HepG2 (cell line): ENCODE measurements around the gene CYP11A1. TPM values are rescaled to one million over a fixed set of nuclear protein-coding genes. Genes with fewer than 3 reads are reported as not detected.

ENCODE experiments used
- ATAC-seq: fragments of 200-7000 bp; cut with Tn5 transposase; 3 replicates; pipeline ENCODE4 v1.9.1; 2020; ENCODE audit warnings: mild to moderate bottlenecking, moderate library complexity
- BruUV-seq: library from RNA; stranded (reverse); fragments of 400-500 nt; replicated peaks from 2 replicates; lab custom pipeline; 2021; lab: Mats Ljungman, UMichigan
- CTCF ChIA-PET: fragments of 300-600 bp; formaldehyde crosslinking; extraction: SDS; loops from one replicate; lab custom pipeline; 2021; ENCODE audit warnings: low total read pairs, inconsistent platforms, low intra/inter-chr PET ratio; lab: Yijun Ruan, JAX
- POLR2A ChIA-PET: fragments of 350-600 bp; sonication (Branson Sonifier 250); formaldehyde crosslinking; loops from one replicate; lab custom pipeline; 2020; ENCODE audit warnings: antibody characterized with exemption, inconsistent platforms; lab: Yijun Ruan, JAX
- DNase-seq: peaks from one replicate; pipeline ENCODE4 v3.0.0-alpha.2; 2015; ENCODE audit warnings: low spot score
- FAIRE-seq: peaks from 3 replicates; lab custom pipeline; 2011; peaks lifted over from hg19 to GRCh38; lab: Jason Lieb, UNC
- H2AFZ ChIP-seq: one replicate; pipeline ENCODE4 v1.6.1; 2011; ENCODE audit warnings: low read length, inconsistent platforms
- H3K27ac ChIP-seq: fragments of 300-600 bp; 3 replicates; pipeline ENCODE4 v1.8.0; 2011; ENCODE audit warnings: mixed run types, mild to moderate bottlenecking, mixed read lengths, low read length, inconsistent platforms; ENCODE audit not compliant: insufficient read depth; ENCODE audit errors: extremely low read length
- H3K27me3 ChIP-seq, 2 experiments: fragments of 200-600 bp in 1 of 2; 2 replicates in 1 of 2; 3 replicates in 1 of 2; pipeline versions ENCODE4 v1.6.0 to v1.8.0; 2011; ENCODE audit warnings: low read length in 2 of 2, mild to moderate bottlenecking in 2 of 2, moderate library complexity in 2 of 2, inconsistent platforms in 1 of 2; ENCODE audit not compliant: insufficient read depth in 2 of 2, control insufficient read depth in 1 of 2
- H3K36me3 ChIP-seq, 2 experiments: fragments of 200-600 bp in 1 of 2; replicated peaks in 1 of 2; 2 replicates in 1 of 2; 3 replicates in 1 of 2; pipeline versions ENCODE4 v1.5.1 to v1.8.0; 2011; ENCODE audit warnings: low read length in 2 of 2, inconsistent platforms in 1 of 2; ENCODE audit not compliant: insufficient read depth in 2 of 2, control insufficient read depth in 1 of 2
- H3K4me1 ChIP-seq: 2 replicates; pipeline ENCODE4 v1.5.1; 2012; ENCODE audit warnings: low read length, inconsistent platforms; ENCODE audit not compliant: insufficient read depth
- H3K4me2 ChIP-seq: 2 replicates; pipeline ENCODE4 v1.6.0; 2011; ENCODE audit warnings: low read depth, low read length, inconsistent platforms
- H3K4me3 ChIP-seq, 3 experiments: fragments of 200-600 bp in 1 of 3; sonication (generic), shearing (Covaris generic) in 1 of 3; replicated peaks in 1 of 3; 2 replicates each; pipeline ENCODE4 v1.5.1; 2011 to 2016; ENCODE audit warnings: low read length in 3 of 3, inconsistent platforms in 2 of 3, low read depth in 2 of 3, mild to moderate bottlenecking in 2 of 3, control low read depth in 1 of 3, mixed read lengths in 1 of 3; ENCODE audit not compliant: insufficient read depth in 1 of 3
- H3K79me2 ChIP-seq: one replicate; pipeline ENCODE4 v1.6.1; 2011; ENCODE audit warnings: low read length, inconsistent platforms; ENCODE audit not compliant: insufficient read depth
- H3K9ac ChIP-seq: 2 replicates; pipeline ENCODE4 v1.6.0; 2011; ENCODE audit warnings: mild to moderate bottlenecking, low read depth, low read length, inconsistent platforms; ENCODE audit not compliant: insufficient read depth
- H3K9me3 ChIP-seq: 2 replicates; pipeline ENCODE4 v1.5.1; 2012; ENCODE audit warnings: mild to moderate bottlenecking, low read length
- H4K20me1 ChIP-seq: 2 replicates; pipeline ENCODE4 v1.6.0; 2011; ENCODE audit warnings: inconsistent platforms, mild to moderate bottlenecking, low read length, moderate library complexity; ENCODE audit not compliant: insufficient read depth
- AGO2 ChIP-seq: fragments of 200-400 bp; formaldehyde crosslinking; optimal IDR thresholded peaks from 2 replicates; pipeline ENCODE3; 2017; ENCODE audit warnings: mild to moderate bottlenecking, low read depth, low read length, moderate library complexity
- CBFB ChIP-seq: sonication (generic); formaldehyde crosslinking; IDR thresholded peaks from 2 replicates; pipeline ENCODE4 v1.4.0; 2020; ENCODE audit warnings: missing genetic modification reagents
- ZNF160 ChIP-seq: sonication (generic); formaldehyde crosslinking; IDR thresholded peaks from 2 replicates; pipeline ENCODE4 v1.8.0; 2022; ENCODE audit warnings: mild to moderate bottlenecking, inconsistent platforms, missing genetic modification reagents
- WGBS: methylation state at CpG from one replicate; pipeline ENCODE4 v1.1.6; 2017; ENCODE audit warnings: low lambda C conversion rate; 5-methylcytosine and 5-hydroxymethylcytosine counted together
- in situ Hi-C: cut with HindIII; loops from 2 replicates; pipeline ENCODE4 v1.10.0; 2017; ENCODE audit warnings: low pct_unique_long_range_greater_than_20kb; ENCODE audit not compliant: extremely low pct_ligation_motif_present
- intact Hi-C: fragments of 100-400 bp; cut with micrococcal nuclease; formaldehyde crosslinking; loops from one replicate; pipeline ENCODE4 v1.10.0; 2022; ENCODE audit not compliant: unreplicated experiment
- polyA plus RNA-seq, 8 experiments: library from polyadenylated mRNA; depleted of rRNA in 3 of 8; stranded (reverse) in 7 of 8; unstranded in 1 of 8; fragments of >200 nt; fragmentation: Illumina TruSeq in 4 of 8; extraction: Trizol in 4 of 8; gene quantifications; 2 replicates each; pipeline versions ENCODE4 v1.2.1 to v1.2.3, GENCODE V29; 2011 to 2016; ENCODE audit warnings: low read depth in 4 of 8, missing spikeins in 1 of 8, mixed read lengths in 1 of 8; ENCODE audit not compliant: insufficient read depth in 1 of 8
- total RNA-seq, 5 experiments: library from RNA; depleted of rRNA; stranded (reverse); fragments of >200 nt; fragmentation: Illumina TruSeq; extraction: Trizol; gene quantifications; 2 replicates each; pipeline ENCODE4 v1.2.3, GENCODE V29; 2016; ENCODE audit warnings: low read depth in 1 of 5

The CYP11A1 gene
- total and polyA plus RNA-seq, 2 of the 13 experiments (the other 11 are each of a cell fraction or from before 2014, with no cell fraction given): 0.66 to 0.92 TPM

GRCh38 chr15:74411686-74412085 is 44.2 kb upstream of the CYP11A1 start:
- FAIRE-seq (no peak), DNase-seq (no peak), ATAC-seq (no peak)
- BruUV-seq: no TSS peak
- Histone ChIP-seq H3K9ac (no peak overlapping the region), H3K4me2 (no peak overlapping the region), H2AFZ (no peak overlapping the region), H3K27ac (no peak overlapping the region), H3K27me3 (peaks cover 0 to 4% of the 10 kb centered on the region in 2 experiments; a peak in 2 of 5 replicates), H3K79me2 (no peaks in the 10 kb centered on the region), H3K4me1 (peaks cover 11% of the 10 kb centered on the region), H3K4me3 (no peak overlapping the region), H3K36me3 (peaks cover 33 to 64% of the 10 kb centered on the region in 2 experiments), H3K9me3 (no peaks in the 10 kb centered on the region), H4K20me1 (no peaks in the 10 kb centered on the region)
- WGBS: 98% methylated on average over 11 of the region's 12 CpGs
- intact Hi-C loops: no loop called here
- CTCF ChIA-PET: no interaction called here
- TF ChIP-seq AGO2 (peak; percentile 43), CBFB (CRISPR knock-in tag) (no peak)
- POLR2A ChIA-PET: no interaction called here
- in situ Hi-C loops: no loop called here

GRCh38 chr15:74410502-74410901 is 43.1 kb upstream of the CYP11A1 start:
- H3K27me3 ChIP-seq: peaks cover 1 to 9% of the 10 kb centered on the region in 2 experiments; a peak in 2 of 5 replicates
- H3K9me3 ChIP-seq: no peaks in the 10 kb centered on the region
- no peak overlapping the region for H3K4me2 ChIP-seq
- H3K79me2 ChIP-seq: no peaks in the 10 kb centered on the region
- in situ Hi-C loops: no loop called here
- intact Hi-C loops: no loop called here
- WGBS: 90% methylated on average over 2 of the region's 18 CpGs
- no TSS peak for BruUV-seq
- DNase-seq (no peak), FAIRE-seq (no peak), ATAC-seq (no peak)
- H3K27ac ChIP-seq: no peak overlapping the region
- POLR2A ChIA-PET: interaction anchor here (1.4 kb wide), 1 partner anchor 22 kb away, joined by 5 read pairs; no protein-coding TSS in a partner anchor
- no peak overlapping the region for H3K4me3 ChIP-seq
- TF ChIP-seq AGO2: peak; percentile 79
- TF ChIP-seq ZNF160 (CRISPR knock-in tag): no peak
- H4K20me1 ChIP-seq: no peaks in the 10 kb centered on the region
- CTCF ChIA-PET: no interaction called here
- no peak overlapping the region for H2AFZ ChIP-seq
- H3K4me1 ChIP-seq: peaks cover 23% of the 10 kb centered on the region
- peaks cover 23 to 52% of the 10 kb centered on the region in 2 experiments for H3K36me3 ChIP-seq
- H3K9ac ChIP-seq: no peak overlapping the region
